Measurements from ENCODE around the gene PROC.
A peak's percentile ranks its signal among the peaks of the same experiment; 100 is the strongest.

PROC gene

DNA sequence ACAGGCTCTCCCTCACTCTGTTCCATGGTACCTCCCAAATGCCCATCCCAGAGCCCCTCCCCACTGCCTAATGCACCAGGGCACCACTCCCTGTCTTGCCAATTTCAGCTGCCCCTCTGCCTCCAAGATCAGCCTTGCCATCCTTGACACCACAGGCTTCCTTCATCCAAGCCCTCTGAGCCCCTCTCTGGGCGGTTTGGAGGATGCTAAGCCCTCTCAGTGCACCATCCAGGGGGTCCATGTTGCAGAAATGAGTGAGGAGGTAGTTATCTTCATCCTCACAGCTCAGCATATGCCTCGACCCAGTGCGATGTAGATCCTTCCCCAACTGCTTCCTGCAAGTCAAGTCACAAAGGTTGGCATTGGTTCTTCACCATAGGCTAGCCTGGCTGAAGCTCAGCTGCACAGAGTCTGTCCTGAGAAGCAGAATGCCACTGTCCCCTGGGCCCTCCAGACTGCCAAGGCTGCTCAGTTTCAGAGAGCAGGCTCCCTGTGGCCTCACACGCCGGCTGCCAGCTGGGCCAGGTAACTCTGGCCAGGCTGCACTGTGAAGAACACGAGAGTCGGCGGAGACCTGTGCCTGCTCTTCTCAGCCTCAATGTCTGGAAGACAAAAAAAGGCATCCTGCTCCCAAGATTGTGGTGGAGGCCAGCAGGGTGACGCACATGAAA is 20.5 kb upstream of the PROC start:
- Histone ChIP-seq H3K4me1 (ENCODE audit: insufficient read depth, low read length) (peaks cover 3% of the 10 kb centered on the region; the same call in 1 of the 2 replicates), H3K36me3 (ENCODE audit: insufficient read depth, low read length) (no peaks in the 10 kb centered on the region), H3K27me3 (ENCODE audit: insufficient read depth, low read length, poor library complexity) (no peaks in the 10 kb centered on the region), H3K79me2 (ENCODE audit: insufficient read depth, low read length) (no peaks in the 10 kb centered on the region), H2AFZ (ENCODE audit: low read depth, low read length) (no peak overlapping the region), H3K9me3 (ENCODE audit: insufficient read depth, low read length, severe bottlenecking) (no peaks in the 10 kb centered on the region), H3K4me2 (ENCODE audit: insufficient read depth, low read length) (no peak overlapping the region), H4K20me1 (ENCODE audit: insufficient read depth, low read length) (no peaks in the 10 kb centered on the region), H3K4me3 (ENCODE audit: low read depth in 1 of 2, low read length in 2 of 2) (no peak overlapping the region), H3K27ac (ENCODE audit: low read length) (no peak overlapping the region), H3K9ac (ENCODE audit: low read depth, low read length) (no peak overlapping the region)
- ATAC-seq (ENCODE audit: insufficient read depth, low read depth): 0 out of 3 replicates have a peak, but pooled peaks have one; percentile 6
- no peak for DNase-seq
- TF ChIP-seq, protein P1, sequence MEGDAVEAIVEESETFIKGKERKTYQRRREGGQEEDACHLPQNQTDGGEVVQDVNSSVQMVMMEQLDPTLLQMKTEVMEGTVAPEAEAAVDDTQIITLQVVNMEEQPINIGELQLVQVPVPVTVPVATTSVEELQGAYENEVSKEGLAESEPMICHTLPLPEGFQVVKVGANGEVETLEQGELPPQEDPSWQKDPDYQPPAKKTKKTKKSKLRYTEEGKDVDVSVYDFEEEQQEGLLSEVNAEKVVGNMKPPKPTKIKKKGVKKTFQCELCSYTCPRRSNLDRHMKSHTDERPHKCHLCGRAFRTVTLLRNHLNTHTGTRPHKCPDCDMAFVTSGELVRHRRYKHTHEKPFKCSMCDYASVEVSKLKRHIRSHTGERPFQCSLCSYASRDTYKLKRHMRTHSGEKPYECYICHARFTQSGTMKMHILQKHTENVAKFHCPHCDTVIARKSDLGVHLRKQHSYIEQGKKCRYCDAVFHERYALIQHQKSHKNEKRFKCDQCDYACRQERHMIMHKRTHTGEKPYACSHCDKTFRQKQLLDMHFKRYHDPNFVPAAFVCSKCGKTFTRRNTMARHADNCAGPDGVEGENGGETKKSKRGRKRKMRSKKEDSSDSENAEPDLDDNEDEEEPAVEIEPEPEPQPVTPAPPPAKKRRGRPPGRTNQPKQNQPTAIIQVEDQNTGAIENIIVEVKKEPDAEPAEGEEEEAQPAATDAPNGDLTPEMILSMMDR (IDR thresholded peaks at IDR 0.05; ENCODE audit: borderline replicate concordance, extremely low read depth, low read length, poor library complexity, severe bottlenecking): no peak
- no peak for TF ChIP-seq EZH2 (IDR thresholded peaks at IDR 0.05; ENCODE audit: borderline replicate concordance, low read depth, low read length, severe bottlenecking)

DNA sequence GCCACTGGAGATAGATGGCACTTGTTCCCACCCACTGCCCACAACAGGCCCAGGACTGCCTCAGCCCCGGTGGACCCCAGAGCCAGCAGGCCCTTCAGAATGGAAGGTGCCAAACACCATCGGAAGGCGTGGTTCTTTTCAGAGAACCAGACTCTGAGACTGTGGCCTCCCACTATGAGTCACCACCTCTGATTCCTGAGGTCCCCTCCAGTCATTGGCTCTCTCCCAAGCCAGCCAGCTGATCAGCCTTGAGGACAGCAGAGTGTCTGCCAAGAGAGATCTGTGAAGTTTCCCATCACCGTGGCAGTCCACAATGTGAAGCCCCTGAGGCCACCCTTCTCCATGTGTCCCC is 20.0 kb upstream of the PROC start:
- DNase-seq (peak; percentile 35), ATAC-seq (ENCODE audit: insufficient read depth, low read depth) (peak; percentile 81)
- no peaks in the 10 kb centered on the region for H3K36me3 ChIP-seq (ENCODE audit: insufficient read depth, low read length)
- no peaks in the 10 kb centered on the region for H3K9me3 ChIP-seq (ENCODE audit: insufficient read depth, low read length, severe bottlenecking)
- no peak overlapping the region for H3K4me2 ChIP-seq (ENCODE audit: insufficient read depth, low read length)
- no peak overlapping the region for H3K4me3 ChIP-seq (ENCODE audit: low read depth in 1 of 2, low read length in 2 of 2)
- no peaks in the 10 kb centered on the region for H4K20me1 ChIP-seq (ENCODE audit: insufficient read depth, low read length)
- no peak overlapping the region for H3K27ac ChIP-seq (ENCODE audit: low read length)
- H3K27me3 ChIP-seq (ENCODE audit: insufficient read depth, low read length, poor library complexity): no peaks in the 10 kb centered on the region
- H2AFZ ChIP-seq (ENCODE audit: low read depth, low read length): no peak overlapping the region
- no peaks in the 10 kb centered on the region for H3K79me2 ChIP-seq (ENCODE audit: insufficient read depth, low read length)
- TF ChIP-seq EZH2 (IDR thresholded peaks at IDR 0.05; ENCODE audit: borderline replicate concordance, low read depth, low read length, severe bottlenecking): no peak
- TF ChIP-seq, protein P1 (IDR thresholded peaks at IDR 0.05; ENCODE audit: borderline replicate concordance, extremely low read depth, low read length, poor library complexity, severe bottlenecking): no peak
- H3K4me1 ChIP-seq (ENCODE audit: insufficient read depth, low read length): no peaks in the 10 kb centered on the region
- no peak overlapping the region for H3K9ac ChIP-seq (ENCODE audit: low read depth, low read length)

DNA sequence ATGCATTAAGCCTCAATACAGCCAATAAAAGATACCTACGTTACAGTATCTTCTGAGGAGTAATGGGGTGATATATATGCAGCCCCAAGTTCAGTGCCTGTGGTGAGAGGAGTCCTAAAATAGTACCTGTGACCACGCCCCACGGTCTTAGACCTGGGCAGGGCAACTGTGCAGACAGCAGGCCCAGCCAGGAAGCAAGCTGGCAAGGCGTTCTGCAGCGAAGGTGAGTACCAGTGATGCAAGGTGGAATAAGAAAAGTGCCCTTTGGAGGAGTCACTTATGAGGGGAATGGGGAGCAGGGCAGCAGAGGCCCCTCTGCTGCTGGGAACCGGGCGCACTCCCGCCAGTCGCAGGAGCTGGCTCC is 17.7 kb upstream of the PROC start:
- Histone ChIP-seq H3K36me3 (ENCODE audit: insufficient read depth, low read length) (no peaks in the 10 kb centered on the region), H4K20me1 (ENCODE audit: insufficient read depth, low read length) (no peaks in the 10 kb centered on the region), H3K79me2 (ENCODE audit: insufficient read depth, low read length) (no peaks in the 10 kb centered on the region), H3K27ac (ENCODE audit: low read length) (no peak overlapping the region), H3K4me1 (ENCODE audit: insufficient read depth, low read length) (no peaks in the 10 kb centered on the region), H3K27me3 (ENCODE audit: insufficient read depth, low read length, poor library complexity) (no peaks in the 10 kb centered on the region), H3K9me3 (ENCODE audit: insufficient read depth, low read length, severe bottlenecking) (no peaks in the 10 kb centered on the region), H3K9ac (ENCODE audit: low read depth, low read length) (no peak overlapping the region), H3K4me3 (ENCODE audit: low read depth in 1 of 2, low read length in 2 of 2) (no peak overlapping the region), H3K4me2 (ENCODE audit: insufficient read depth, low read length) (no peak overlapping the region), H2AFZ (ENCODE audit: low read depth, low read length) (no peak overlapping the region)
- no peak for TF ChIP-seq EZH2 (IDR thresholded peaks at IDR 0.05; ENCODE audit: borderline replicate concordance, low read depth, low read length, severe bottlenecking)
- ATAC-seq (ENCODE audit: insufficient read depth, low read depth) (no peak), DNase-seq (no peak)

DNA sequence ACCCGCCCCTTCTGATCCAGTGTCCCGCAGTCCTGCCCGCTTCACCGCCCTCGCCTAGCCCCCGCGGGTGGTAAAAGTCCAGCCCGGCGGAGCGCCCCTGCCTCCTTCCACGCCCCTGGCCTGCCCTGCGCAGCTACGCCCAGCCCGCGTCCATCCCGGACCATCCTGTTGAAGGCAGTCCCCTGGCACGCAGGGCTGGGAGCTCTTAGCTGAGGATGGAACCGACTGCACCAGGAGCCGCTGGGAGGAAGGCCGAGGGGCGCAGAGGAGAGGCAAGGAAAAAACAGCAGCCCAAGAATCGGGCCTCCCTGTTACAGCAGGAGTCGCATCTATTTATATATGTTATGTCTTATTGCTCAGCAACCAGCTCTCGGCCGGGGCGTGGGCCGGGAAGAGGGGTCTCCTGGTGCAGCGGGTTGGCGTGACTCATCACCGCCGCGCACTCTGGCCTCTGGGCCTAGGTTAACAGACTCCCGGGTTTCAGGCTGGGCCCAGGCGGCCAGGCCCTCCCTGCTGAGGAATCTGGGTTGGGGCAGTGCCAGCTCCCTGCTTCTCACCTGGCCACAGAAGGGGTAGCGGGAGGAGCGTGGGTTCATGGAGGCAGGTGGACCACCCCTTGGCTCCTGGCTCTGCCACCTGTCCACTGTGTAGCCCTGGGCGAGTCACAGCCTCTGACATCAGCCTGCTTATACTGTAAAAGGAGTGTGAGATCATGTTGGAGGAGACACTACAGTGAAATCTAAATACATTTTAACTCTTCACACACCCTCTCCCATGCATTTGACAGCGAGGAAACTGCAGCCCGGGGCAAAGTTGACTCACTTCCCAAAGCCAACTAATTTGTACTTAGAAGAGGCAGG is 17.1 kb upstream of the PROC start:
- Histone ChIP-seq H4K20me1 (ENCODE audit: insufficient read depth, low read length) (no peaks in the 10 kb centered on the region), H3K36me3 (ENCODE audit: insufficient read depth, low read length) (no peaks in the 10 kb centered on the region), H3K27me3 (ENCODE audit: insufficient read depth, low read length, poor library complexity) (no peaks in the 10 kb centered on the region), H3K4me1 (ENCODE audit: insufficient read depth, low read length) (no peaks in the 10 kb centered on the region), H2AFZ (ENCODE audit: low read depth, low read length) (no peak overlapping the region), H3K27ac (ENCODE audit: low read length) (no peak overlapping the region), H3K9me3 (ENCODE audit: insufficient read depth, low read length, severe bottlenecking) (no peaks in the 10 kb centered on the region), H3K4me2 (ENCODE audit: insufficient read depth, low read length) (no peak overlapping the region), H3K4me3 (ENCODE audit: low read depth in 1 of 2, low read length in 2 of 2) (no peak overlapping the region), H3K79me2 (ENCODE audit: insufficient read depth, low read length) (no peaks in the 10 kb centered on the region), H3K9ac (ENCODE audit: low read depth, low read length) (no peak overlapping the region)
- no peak for DNase-seq
- TF ChIP-seq EZH2 (IDR thresholded peaks at IDR 0.05; ENCODE audit: borderline replicate concordance, low read depth, low read length, severe bottlenecking): no peak
- TF ChIP-seq, protein P1 (IDR thresholded peaks at IDR 0.05; ENCODE audit: borderline replicate concordance, extremely low read depth, low read length, poor library complexity, severe bottlenecking): no peak
- ATAC-seq (ENCODE audit: insufficient read depth, low read depth): no peak

All from DND-41 (cell line).